PC-3 (cell line): ENCODE measurements around the gene RBBP8NL.

Experiments
- EZH2phosphoT487 ChIP-seq: fragments of 300-600 bp; sonication (generic); IDR thresholded peaks from 2 replicates; pipeline ENCODE4 v1.6.1; 2018; ENCODE audit warnings: mild to moderate bottlenecking, antibody characterized with exemption, low read length, borderline replicate concordance
- TF ChIP-seq, protein P1 (sequence below): fragments of 300-600 bp; sonication (generic); conservative IDR thresholded peaks from 2 replicates; pipeline ENCODE4 v1.5.1; 2017; ENCODE audit warnings: antibody characterized with exemption, low read depth, mild to moderate bottlenecking, low read length

DNA sequence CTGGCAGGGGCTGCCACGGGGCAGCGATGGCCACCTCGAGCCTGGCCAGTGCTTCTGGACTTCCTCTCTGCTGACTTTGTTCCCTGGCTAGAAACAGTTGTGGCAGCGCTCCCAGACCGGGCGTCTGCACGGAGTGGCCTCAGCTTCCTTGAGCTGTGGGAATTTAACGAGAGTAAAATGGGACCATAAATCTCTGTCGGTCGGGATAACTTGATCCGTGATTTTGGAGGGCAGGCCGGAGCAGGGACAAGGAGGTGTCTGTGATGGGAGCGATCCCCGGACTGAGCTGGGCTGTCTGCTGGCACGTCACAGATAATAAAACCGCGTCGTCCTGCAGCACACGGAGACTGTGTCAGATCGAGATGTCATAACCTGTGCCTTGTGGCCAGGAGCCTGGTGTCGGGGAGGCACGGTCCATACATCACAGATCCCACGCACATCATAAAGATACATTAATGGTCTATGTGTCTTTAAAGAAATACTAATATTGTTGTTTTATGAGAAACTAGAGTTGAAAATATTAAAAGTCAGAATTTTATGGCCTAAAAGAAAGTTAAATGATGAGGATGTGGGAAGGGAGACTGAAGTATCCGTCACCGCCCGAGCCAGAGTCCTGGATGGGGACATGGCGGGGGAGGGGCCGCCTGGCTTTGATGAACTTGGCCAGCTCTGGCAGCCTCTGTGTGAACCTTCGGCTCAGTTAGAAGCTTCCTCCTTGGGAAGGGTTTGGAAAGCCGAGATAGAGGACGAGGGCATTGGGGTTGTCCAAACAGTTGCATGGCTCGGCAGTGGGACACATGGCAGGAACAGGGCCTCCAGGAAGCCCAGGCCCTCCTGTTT, 6.5 kb upstream of the RBBP8NL start:
- TF ChIP-seq, protein P1, sequence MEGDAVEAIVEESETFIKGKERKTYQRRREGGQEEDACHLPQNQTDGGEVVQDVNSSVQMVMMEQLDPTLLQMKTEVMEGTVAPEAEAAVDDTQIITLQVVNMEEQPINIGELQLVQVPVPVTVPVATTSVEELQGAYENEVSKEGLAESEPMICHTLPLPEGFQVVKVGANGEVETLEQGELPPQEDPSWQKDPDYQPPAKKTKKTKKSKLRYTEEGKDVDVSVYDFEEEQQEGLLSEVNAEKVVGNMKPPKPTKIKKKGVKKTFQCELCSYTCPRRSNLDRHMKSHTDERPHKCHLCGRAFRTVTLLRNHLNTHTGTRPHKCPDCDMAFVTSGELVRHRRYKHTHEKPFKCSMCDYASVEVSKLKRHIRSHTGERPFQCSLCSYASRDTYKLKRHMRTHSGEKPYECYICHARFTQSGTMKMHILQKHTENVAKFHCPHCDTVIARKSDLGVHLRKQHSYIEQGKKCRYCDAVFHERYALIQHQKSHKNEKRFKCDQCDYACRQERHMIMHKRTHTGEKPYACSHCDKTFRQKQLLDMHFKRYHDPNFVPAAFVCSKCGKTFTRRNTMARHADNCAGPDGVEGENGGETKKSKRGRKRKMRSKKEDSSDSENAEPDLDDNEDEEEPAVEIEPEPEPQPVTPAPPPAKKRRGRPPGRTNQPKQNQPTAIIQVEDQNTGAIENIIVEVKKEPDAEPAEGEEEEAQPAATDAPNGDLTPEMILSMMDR, result no peak
- TF ChIP-seq EZH2phosphoT487, result no peak
